ENCODE data around the gene MICAL2.
A peak's percentile ranks its signal among the peaks of the same experiment; 100 is the strongest.

MICAL2 gene

GRCh38 chr11:12089041-12089440, 21.3 kb upstream of the MICAL2 start:
- TF ChIP-seq CTCF (conservative IDR thresholded peaks at IDR 0.05; ENCODE audit: low read depth), result no peak
- H3K27ac ChIP-seq, result peak overlapping the region; percentile 97
- ChIA-PET POLR2A (ENCODE audit: low non-redundant PET) (no interaction called here), CTCF (interaction anchor here (0.6 to 2.0 kb wide), 2 partner anchors 65 to 148 kb away, joined by 4 to 6 read pairs; no protein-coding TSS in a partner anchor)
- DNase-seq (ENCODE audit: low spot score), result no peak

GRCh38 chr11:12089473-12089872, 20.9 kb upstream of the MICAL2 start:
- ChIA-PET POLR2A (ENCODE audit: low non-redundant PET) (no interaction called here), CTCF (interaction anchor here (2.0 kb wide), 1 partner anchor 147 kb away, joined by 6 read pairs; no protein-coding TSS in a partner anchor)
- no peak for DNase-seq (ENCODE audit: low spot score)
- TF ChIP-seq CTCF (conservative IDR thresholded peaks at IDR 0.05; ENCODE audit: low read depth), result no peak
- peak overlapping the region; percentile 97 for H3K27ac ChIP-seq

DNA sequence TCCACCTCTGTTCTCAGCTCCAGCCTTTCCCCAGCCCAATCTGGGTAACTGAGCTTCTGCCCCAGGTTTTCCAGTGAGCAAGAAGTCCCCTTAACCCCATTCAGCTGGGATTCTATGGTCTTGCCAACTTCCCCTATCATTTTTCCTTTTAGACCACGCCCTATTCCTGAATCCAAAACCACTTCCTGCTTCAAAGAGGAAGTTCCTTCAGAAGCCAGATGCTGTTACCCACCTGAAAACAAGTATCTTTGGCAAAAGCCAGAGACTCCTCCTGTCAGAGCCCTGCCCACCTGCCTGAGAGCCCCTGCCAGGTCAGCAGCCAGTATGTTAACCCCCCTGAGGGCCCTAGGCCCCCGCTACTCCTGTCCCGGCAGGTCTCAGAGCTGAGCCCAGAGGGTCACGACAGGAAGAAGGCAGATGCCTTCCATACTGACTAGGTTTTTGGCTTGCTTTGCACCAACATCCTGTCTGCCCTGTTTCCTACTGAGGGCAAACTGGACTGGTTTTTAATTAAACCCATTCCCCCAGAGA, 20.3 kb upstream of the MICAL2 start:
- no peak for TF ChIP-seq CTCF (conservative IDR thresholded peaks at IDR 0.05; ENCODE audit: low read depth)
- CTCF ChIA-PET, result interaction anchor here (2.0 kb wide), 1 partner anchor 146 kb away, joined by 6 read pairs; no protein-coding TSS in a partner anchor
- peak overlapping the region; percentile 97 for H3K27ac ChIP-seq
- peak; percentile 67 for DNase-seq (ENCODE audit: low spot score)
- POLR2A ChIA-PET (ENCODE audit: low non-redundant PET), result interaction anchor here (1.0 kb wide), 1 partner anchor 19 kb away, joined by 3 read pairs; no protein-coding TSS in a partner anchor

GRCh38 chr11:12090761-12091258, 19.6 kb upstream of the MICAL2 start:
- H3K27ac ChIP-seq, result peak overlapping the region; percentile 97
- POLR2A ChIA-PET (ENCODE audit: low non-redundant PET), result interaction anchor here (1.0 kb wide), 1 partner anchor 18 kb away, joined by 3 read pairs; no protein-coding TSS in a partner anchor
- no peak for TF ChIP-seq CTCF (conservative IDR thresholded peaks at IDR 0.05; ENCODE audit: low read depth)
- DNase-seq (ENCODE audit: low spot score), result peak; percentile 92
- CTCF ChIA-PET, result interaction anchor here (0.8 kb wide), 2 partner anchors 47 to 102 kb away, joined by 3 read pairs; no protein-coding TSS in a partner anchor

DNA sequence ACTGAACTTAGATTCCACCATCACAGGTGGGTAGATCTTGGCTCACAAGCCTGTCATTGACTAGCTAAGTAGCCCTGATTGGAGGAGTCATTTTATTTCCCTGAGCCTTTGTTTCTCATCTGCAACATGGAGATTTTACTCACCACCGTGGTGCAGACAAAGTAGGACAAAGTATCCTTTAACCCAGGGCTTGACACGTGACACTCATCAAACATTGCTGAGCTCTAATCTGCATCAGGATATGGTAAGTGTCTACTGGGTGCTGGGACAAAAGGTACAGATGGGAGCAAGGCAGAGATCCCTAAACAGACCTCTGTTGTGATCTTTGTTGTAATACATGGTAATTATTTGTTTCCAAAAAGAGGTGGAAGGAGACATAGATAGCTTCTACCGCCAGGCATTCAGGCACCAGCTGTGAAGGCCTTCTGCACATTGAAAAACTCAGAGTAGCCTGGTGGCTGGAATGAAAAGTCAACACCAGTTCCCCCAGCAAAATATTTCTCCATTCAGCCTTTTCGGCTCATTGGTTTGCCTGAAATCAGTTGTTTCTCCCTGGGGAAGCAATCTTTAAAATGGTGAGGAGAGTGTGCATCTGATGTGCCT, 18.3 kb upstream of the MICAL2 start:
- ChIA-PET CTCF (interaction anchor here (0.8 kb wide), 1 partner anchor 48 kb away, joined by 3 read pairs; no protein-coding TSS in a partner anchor), POLR2A (ENCODE audit: low non-redundant PET) (interaction anchor here (1.3 kb wide), 1 partner anchor 19 kb away, joined by 5 read pairs; the partner anchor contains the start of gene MICAL2)
- H3K27ac ChIP-seq, result peak overlapping the region; percentile 97; the same call in 1 of the 2 replicates
- TF ChIP-seq CTCF (conservative IDR thresholded peaks at IDR 0.05; ENCODE audit: low read depth), result no peak
- no peak for DNase-seq (ENCODE audit: low spot score)

DNA sequence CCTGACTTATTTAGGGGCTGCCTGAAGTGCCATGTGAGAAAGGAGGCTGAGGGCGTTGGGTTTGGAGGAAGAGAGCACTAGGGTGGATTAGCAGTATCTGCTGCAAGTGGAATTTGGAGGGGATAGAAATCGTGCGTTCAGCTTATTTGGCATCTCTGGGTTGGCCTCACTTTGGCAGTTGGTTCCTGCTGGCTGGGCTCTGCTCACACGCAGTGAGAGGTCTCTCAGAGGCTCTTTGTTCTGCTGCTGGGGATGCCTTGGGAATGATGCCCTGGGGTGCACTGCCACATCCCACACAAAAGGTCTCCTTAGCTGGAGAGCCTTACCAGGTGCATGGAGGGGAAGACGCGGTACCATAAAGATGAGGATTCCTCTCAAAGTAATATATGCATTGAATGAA, 17.7 kb upstream of the MICAL2 start:
- ChIA-PET POLR2A (ENCODE audit: low non-redundant PET) (no interaction called here), CTCF (no interaction called here)
- no peak for TF ChIP-seq CTCF (conservative IDR thresholded peaks at IDR 0.05; ENCODE audit: low read depth)
- H3K27ac ChIP-seq, result peak overlapping the region; percentile 8; the same call in 1 of the 2 replicates
- no peak for DNase-seq (ENCODE audit: low spot score)
